ENCODE measurements around the gene RANBP10.

RANBP10 gene

GRCh38 chr16:67846063-67846319, 39.6 kb upstream of the RANBP10 start:
- peak overlapping the region; percentile 88 for H3K4me3 ChIP-seq (ENCODE audit: control insufficient read depth, low read depth, low read length)
- TF ChIP-seq CTCF (IDR thresholded peaks at IDR 0.05; ENCODE audit: control insufficient read depth, insufficient read depth, low read depth, low read length, missing control alignments) = no peak
- DNase-seq (ENCODE audit: low read depth) = no peak

- DNase-seq (ENCODE audit: low read depth) = no peak
- no peak for TF ChIP-seq CTCF (IDR thresholded peaks at IDR 0.05; ENCODE audit: control insufficient read depth, insufficient read depth, low read depth, low read length, missing control alignments)
- H3K4me3 ChIP-seq (ENCODE audit: control insufficient read depth, low read depth, low read length) = peak overlapping the region; percentile 5; the same call in 1 of the 2 replicates
These were observed 39.1 kb upstream of the RANBP10 start for GRCh38 chr16:67845291-67846062.

GRCh38 chr16:67844497-67844896, 38.1 kb upstream of the RANBP10 start:
- H3K4me3 ChIP-seq (ENCODE audit: control insufficient read depth, low read depth, low read length) = no peak overlapping the region
- no peak for DNase-seq (ENCODE audit: low read depth)
- no peak for TF ChIP-seq CTCF (IDR thresholded peaks at IDR 0.05; ENCODE audit: control insufficient read depth, insufficient read depth, low read depth, low read length, missing control alignments)

- H3K4me3 ChIP-seq (ENCODE audit: control insufficient read depth, low read depth, low read length) = peak overlapping the region; percentile 58
- no peak for DNase-seq (ENCODE audit: low read depth)
- TF ChIP-seq CTCF (IDR thresholded peaks at IDR 0.05; ENCODE audit: control insufficient read depth, insufficient read depth, low read depth, low read length, missing control alignments) = no peak
These were observed 37.0 kb upstream of the RANBP10 start for GRCh38 chr16:67843343-67843765.

- peak overlapping the region; percentile 58 for H3K4me3 ChIP-seq (ENCODE audit: control insufficient read depth, low read depth, low read length)
- TF ChIP-seq CTCF (IDR thresholded peaks at IDR 0.05; ENCODE audit: control insufficient read depth, insufficient read depth, low read depth, low read length, missing control alignments) = peak; percentile 33
- no peak for DNase-seq (ENCODE audit: low read depth)
These were observed 36.4 kb upstream of the RANBP10 start for GRCh38 chr16:67842509-67843342.

GRCh38 chr16:67841816-67842508, 35.6 kb upstream of the RANBP10 start, which contains the start of gene THAP11:
TSS of gene THAP11 (plus strand) at chr16:67842320. CDS start at chr16:67842555, 235 bp downstream.
- peak; percentile 87 for TF ChIP-seq CTCF (IDR thresholded peaks at IDR 0.05; ENCODE audit: control insufficient read depth, insufficient read depth, low read depth, low read length, missing control alignments)
- H3K4me3 ChIP-seq (ENCODE audit: control insufficient read depth, low read depth, low read length) = peak within 1 kb of the TSS; percentile 58
- peak; percentile 68 for DNase-seq (ENCODE audit: low read depth)

All from AG09309 (cell line).